Gastroesophageal sphincter (tissue), 4 donors: Measurements from ENCODE around the gene DLK1. TPM values are rescaled to one million over a fixed set of nuclear protein-coding genes. Genes with fewer than 3 reads are reported as not detected.

ENCODE experiments used
- ATAC-seq: fragments of 150-250 bp; one replicate; pipeline ENCODE4 v1.9.1; 2016; ENCODE audit warnings: mild to moderate bottlenecking, moderate library complexity
- H3K27ac ChIP-seq, 4 donors: fragments of 200-600 bp; sonication (generic) in 3 of 4; 1 replicate in 3 of 4; 2 replicates in 1 of 4; pipeline ENCODE4 v1.5.1; 2016 to 2019
- H3K27me3 ChIP-seq: fragments of 200-600 bp; sonication (generic); one replicate; pipeline ENCODE4 v1.5.1; 2019
- H3K36me3 ChIP-seq, 2 donors: fragments of 200-600 bp; sonication (generic); one replicate each; pipeline ENCODE4 v1.5.1; 2019; ENCODE audit warnings: control low read depth in 1 of 2
- H3K4me1 ChIP-seq, 3 donors: fragments of 200-600 bp; sonication (generic); 1 replicate in 2 of 3; 2 replicates in 1 of 3; pipeline ENCODE4 v1.5.1; 2016 to 2019; ENCODE audit warnings: control low read depth in 2 of 3
- H3K4me3 ChIP-seq, 2 donors: fragments of 200-600 bp; sonication (generic); one replicate each; pipeline ENCODE4 v1.5.1; 2019; ENCODE audit warnings: mild to moderate bottlenecking in 1 of 2, moderate library complexity in 1 of 2
- H3K9me3 ChIP-seq, 3 donors: fragments of 200-600 bp; sonication (generic); one replicate each; pipeline ENCODE4 v1.5.1; 2017 to 2019; ENCODE audit warnings: control low read depth in 2 of 3
- EP300 ChIP-seq: sonication (generic); formaldehyde crosslinking; IDR thresholded peaks from one replicate; pipeline ENCODE4 v1.6.1; 2017; ENCODE audit warnings: antibody characterized with exemption, mild to moderate bottlenecking
- POLR2A ChIP-seq, 2 donors: fragments of 450-650 bp; IDR thresholded peaks; one replicate each; pipeline ENCODE4 v1.6.1; 2017; ENCODE audit warnings: antibody characterized with exemption in 2 of 2, mild to moderate bottlenecking in 2 of 2, moderate library complexity in 1 of 2
- POLR2AphosphoS5 ChIP-seq: sonication (generic); formaldehyde crosslinking; IDR thresholded peaks from one replicate; pipeline ENCODE4 v1.6.1; 2017; ENCODE audit warnings: antibody characterized with exemption
- WGBS, 2 donors: methylation state at CpG; one replicate each; pipeline ENCODE4 v1.1.5; 2018; ENCODE audit warnings: low coverage in 1 of 2; 5-methylcytosine and 5-hydroxymethylcytosine counted together
- total RNA-seq, 4 donors: library from RNA; depleted of rRNA; stranded (reverse); fragments of >200 nt; gene quantifications; one replicate each; pipeline ENCODE4 v1.1.0, GENCODE V29; 2016
- TF ChIP-seq, protein P1 (sequence below), 4 experiments: fragments of 200-600 bp in 2 of 4; fragments of 450-650 bp in 2 of 4; sonication (generic) in 1 of 4; IDR thresholded peaks; one replicate each; pipeline ENCODE4 v1.5.1; 2017 to 2019; ENCODE audit warnings: antibody characterized with exemption in 4 of 4, mild to moderate bottlenecking in 2 of 4, moderate library complexity in 2 of 4

DLK1 gene
- total RNA-seq, 4 donors from 2014 or later = not detected

DNA sequence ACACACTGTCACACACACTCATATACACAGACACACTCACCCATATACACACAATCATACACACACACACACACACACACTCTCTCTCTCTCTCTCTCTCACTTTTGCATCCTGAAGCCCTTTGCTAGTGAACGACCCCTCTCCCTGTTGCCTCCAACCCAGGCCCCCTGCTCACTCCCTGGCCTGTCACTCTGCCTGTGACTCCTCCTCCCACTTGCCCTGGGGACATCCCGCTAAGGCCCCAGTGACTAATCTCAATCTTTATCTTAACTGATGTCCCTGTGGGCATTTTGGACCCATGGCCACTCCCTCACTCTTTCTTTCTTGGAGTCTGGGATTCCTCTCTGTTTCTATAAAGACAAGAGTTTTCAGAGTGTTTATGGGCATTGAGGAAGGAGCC is 10.9 kb upstream of the DLK1 start:
- WGBS, 2 donors = 71 to 100% methylated on average over 1 of the region's 2 CpGs
- H3K36me3 ChIP-seq = no peaks in the 10 kb centered on the region
- peaks cover 43% of the 10 kb centered on the region for H3K27me3 ChIP-seq
- peaks cover 0 to 11% (median 0%) of the 10 kb centered on the region in 3 donors for H3K9me3 ChIP-seq
- ATAC-seq = no peak
- H3K27ac ChIP-seq = no peak overlapping the region
- TF ChIP-seq, protein P1, sequence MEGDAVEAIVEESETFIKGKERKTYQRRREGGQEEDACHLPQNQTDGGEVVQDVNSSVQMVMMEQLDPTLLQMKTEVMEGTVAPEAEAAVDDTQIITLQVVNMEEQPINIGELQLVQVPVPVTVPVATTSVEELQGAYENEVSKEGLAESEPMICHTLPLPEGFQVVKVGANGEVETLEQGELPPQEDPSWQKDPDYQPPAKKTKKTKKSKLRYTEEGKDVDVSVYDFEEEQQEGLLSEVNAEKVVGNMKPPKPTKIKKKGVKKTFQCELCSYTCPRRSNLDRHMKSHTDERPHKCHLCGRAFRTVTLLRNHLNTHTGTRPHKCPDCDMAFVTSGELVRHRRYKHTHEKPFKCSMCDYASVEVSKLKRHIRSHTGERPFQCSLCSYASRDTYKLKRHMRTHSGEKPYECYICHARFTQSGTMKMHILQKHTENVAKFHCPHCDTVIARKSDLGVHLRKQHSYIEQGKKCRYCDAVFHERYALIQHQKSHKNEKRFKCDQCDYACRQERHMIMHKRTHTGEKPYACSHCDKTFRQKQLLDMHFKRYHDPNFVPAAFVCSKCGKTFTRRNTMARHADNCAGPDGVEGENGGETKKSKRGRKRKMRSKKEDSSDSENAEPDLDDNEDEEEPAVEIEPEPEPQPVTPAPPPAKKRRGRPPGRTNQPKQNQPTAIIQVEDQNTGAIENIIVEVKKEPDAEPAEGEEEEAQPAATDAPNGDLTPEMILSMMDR (IDR thresholded peaks at IDR 0.05) = no peak
- TF ChIP-seq POLR2AphosphoS5 (no peak), POLR2A (IDR thresholded peaks at IDR 0.05) (no peak), EP300 (no peak)
- no peak overlapping the region for H3K4me3 ChIP-seq
- no peaks in the 10 kb centered on the region for H3K4me1 ChIP-seq

- Histone ChIP-seq H3K27ac (no peak overlapping the region), H3K9me3 (peaks cover 0 to 11% (median 0%) of the 10 kb centered on the region in 3 donors), H3K4me1 (no peaks in the 10 kb centered on the region), H3K27me3 (peaks cover 51% of the 10 kb centered on the region), H3K4me3 (no peak overlapping the region), H3K36me3 (no peaks in the 10 kb centered on the region)
- ATAC-seq = no peak
- TF ChIP-seq POLR2AphosphoS5 (no peak), POLR2A (IDR thresholded peaks at IDR 0.05) (no peak), EP300 (no peak)
- TF ChIP-seq, protein P1 (IDR thresholded peaks at IDR 0.05) = no peak
- WGBS, 2 donors = 73 to 84% methylated on average over 5 to 7 of the region's 12 CpGs
Observed at GRCh38 chr14:100717386-100717785, 9.3 kb upstream of the DLK1 start.

- TF ChIP-seq, protein P1 (IDR thresholded peaks at IDR 0.05) = no peak
- TF ChIP-seq POLR2AphosphoS5 (no peak), POLR2A (IDR thresholded peaks at IDR 0.05) (no peak), EP300 (no peak)
Observed at GRCh38 chr14:100719976-100720520, 6.6 kb upstream of the DLK1 start.

GRCh38 chr14:100721568-100721967 is 5.1 kb upstream of the DLK1 start:
- peaks cover 0 to 8% (median 0%) of the 10 kb centered on the region in 3 donors for H3K9me3 ChIP-seq
- no peaks in the 10 kb centered on the region for H3K4me1 ChIP-seq
- ATAC-seq = no peak
- H3K4me3 ChIP-seq = no peak overlapping the region
- no peak for TF ChIP-seq EP300
- TF ChIP-seq, protein P1 (IDR thresholded peaks at IDR 0.05) = no peak
- TF ChIP-seq POLR2A (IDR thresholded peaks at IDR 0.05) = no peak
- no peak for TF ChIP-seq POLR2AphosphoS5
- no peaks in the 10 kb centered on the region for H3K36me3 ChIP-seq
- H3K27me3 ChIP-seq = peaks cover 79% of the 10 kb centered on the region
- WGBS, 2 donors = 71% methylated on average over 1 of the region's 5 CpGs; no CpG with 5 or more reads in 1 of the 2 donors
- no peak overlapping the region for H3K27ac ChIP-seq

More at GRCh38 chr14:100719976-100720520, 6.6 kb upstream of the DLK1 start:
- peaks cover 0 to 11% (median 0%) of the 10 kb centered on the region in 3 donors for H3K9me3 ChIP-seq
- H3K27me3 ChIP-seq = peaks cover 65% of the 10 kb centered on the region
- ATAC-seq = no peak
- H3K36me3 ChIP-seq = no peaks in the 10 kb centered on the region
- no peak overlapping the region for H3K27ac ChIP-seq
- H3K4me3 ChIP-seq = no peak overlapping the region
- H3K4me1 ChIP-seq = no peaks in the 10 kb centered on the region
- 70 to 91% methylated on average over 4 to 10 of the region's 13 CpGs for WGBS, 2 donors

GRCh38 chr14:100722367-100722766 is 4.3 kb upstream of the DLK1 start:
- Histone ChIP-seq H3K4me1 (no peaks in the 10 kb centered on the region), H3K9me3 (peaks cover 0 to 5% (median 0%) of the 10 kb centered on the region in 3 donors)
- no peak for ATAC-seq

More at GRCh38 chr14:100722367-100722766, 4.3 kb upstream of the DLK1 start:
- TF ChIP-seq POLR2AphosphoS5 = no peak
- no peak for TF ChIP-seq EP300
- no peak for TF ChIP-seq POLR2A (IDR thresholded peaks at IDR 0.05)
- TF ChIP-seq, protein P1 (IDR thresholded peaks at IDR 0.05) = no peak
- 100% methylated on average over 1 to 2 of the region's 5 CpGs for WGBS, 2 donors
- no peak overlapping the region for H3K4me3 ChIP-seq
- H3K27me3 ChIP-seq = peaks cover 84% of the 10 kb centered on the region
- H3K36me3 ChIP-seq = no peaks in the 10 kb centered on the region
- H3K27ac ChIP-seq = no peak overlapping the region
